ENCODE results near the gene DLEC1.
"Not testable (repeated sequence)": the region's sequence is repeated elsewhere in the genome, so short reads cannot be mapped to it uniquely, and the experiment has no call there.

DLEC1 gene

DNA sequence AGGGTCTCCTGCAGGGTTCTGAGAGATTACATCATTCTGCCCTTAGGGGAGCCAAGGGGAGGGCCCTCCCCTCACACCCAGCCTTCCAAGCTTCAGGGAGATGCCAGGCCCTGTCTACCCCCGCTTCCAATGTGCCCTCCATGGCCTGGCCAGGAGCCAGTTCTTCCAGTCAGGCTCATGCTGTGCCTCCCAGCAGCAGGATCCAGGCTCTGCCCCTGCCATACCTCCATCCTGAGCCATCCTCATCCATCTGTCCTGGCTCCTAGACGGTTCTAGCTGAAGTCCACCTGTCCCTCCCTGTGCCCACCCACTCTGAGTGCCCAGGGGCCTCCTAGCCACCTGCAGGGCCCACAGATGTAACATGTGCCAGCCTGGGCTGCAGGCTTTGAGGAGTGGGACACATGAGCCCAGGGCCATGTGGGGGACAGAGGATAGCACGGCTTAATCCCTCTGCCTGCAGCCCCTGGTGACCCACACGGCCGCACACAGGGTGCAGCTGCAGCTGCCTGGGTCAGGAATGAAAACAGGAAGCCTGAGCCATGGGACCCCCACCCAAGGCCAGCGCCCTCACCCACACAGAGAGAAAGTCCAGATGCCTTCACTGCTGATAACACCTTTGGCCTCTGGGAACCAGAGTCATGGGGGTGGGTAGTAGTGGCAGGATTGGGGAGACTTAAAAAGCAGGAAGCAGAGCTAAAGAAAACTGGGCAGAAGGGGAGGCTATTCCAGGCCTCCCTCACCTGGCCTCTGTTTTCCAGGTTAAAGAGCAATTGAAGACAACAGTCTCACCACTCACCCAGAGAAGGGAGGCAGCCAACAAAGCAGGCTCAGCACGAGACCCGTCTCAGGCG is 21.3 kb upstream of the DLEC1 start:
- no peak for DNase-seq (ENCODE audit: low read depth in 2 of 2)

- no peak for DNase-seq (ENCODE audit: low read depth in 2 of 2)
These were observed 20.4 kb upstream of the DLEC1 start for GRCh38 chr3:38018296-38019266.

- no peak for DNase-seq (ENCODE audit: low read depth in 2 of 2)
These were observed 19.2 kb upstream of the DLEC1 start for GRCh38 chr3:38019658-38020341.

- no peak for DNase-seq (ENCODE audit: low read depth in 2 of 2)
These were observed 18.7 kb upstream of the DLEC1 start for GRCh38 chr3:38020342-38020726.

DNA sequence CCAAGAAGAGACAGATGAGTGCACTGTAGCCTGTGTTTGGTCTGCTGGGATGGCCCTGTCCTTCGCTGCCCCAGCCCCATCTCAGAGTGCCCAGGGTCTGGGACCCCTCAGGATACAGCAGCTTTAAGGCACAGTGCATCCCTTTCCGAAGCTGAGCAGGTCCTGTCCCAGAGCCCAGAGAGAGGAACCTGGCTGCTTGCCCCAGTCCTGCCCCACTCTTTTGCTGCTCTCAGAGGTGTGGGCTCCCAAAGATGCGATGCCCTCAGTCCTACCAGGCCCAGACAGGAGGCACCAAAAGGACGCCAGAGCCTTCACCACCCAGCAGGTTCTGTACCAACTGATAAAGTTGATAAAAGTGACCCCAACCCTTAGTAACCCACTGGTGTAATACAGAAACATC is 17.8 kb upstream of the DLEC1 start:
- DNase-seq (ENCODE audit: low read depth in 2 of 2), result no peak

- no peak for DNase-seq (ENCODE audit: low read depth in 2 of 2)
These were observed 16.7 kb upstream of the DLEC1 start for GRCh38 chr3:38022301-38022700.

GRCh38 chr3:38022896-38023709 is 15.9 kb upstream of the DLEC1 start:
- DNase-seq (ENCODE audit: low read depth in 2 of 2), result no peak

DNA sequence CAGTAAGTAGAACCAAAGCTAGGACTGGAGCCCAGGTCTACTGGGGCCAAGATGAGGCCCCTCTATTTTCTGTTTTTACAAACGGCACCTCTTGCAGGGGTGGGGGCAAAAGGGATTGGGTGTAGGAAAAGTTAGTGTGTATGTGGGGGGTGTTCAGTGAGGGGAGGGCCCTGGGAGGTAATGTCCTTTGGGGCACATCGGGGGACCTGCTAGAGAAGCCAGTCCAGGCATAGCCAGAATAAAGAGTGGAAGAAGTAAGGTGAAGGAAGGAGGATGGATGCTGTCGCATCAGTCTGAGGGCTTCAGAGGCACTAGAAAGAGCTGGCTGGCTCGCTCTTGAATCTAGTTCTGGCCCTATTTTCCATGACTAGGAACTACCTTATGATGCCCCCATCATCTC is 12.2 kb upstream of the DLEC1 start:
- no peak for DNase-seq (ENCODE audit: low read depth in 2 of 2)

DNA sequence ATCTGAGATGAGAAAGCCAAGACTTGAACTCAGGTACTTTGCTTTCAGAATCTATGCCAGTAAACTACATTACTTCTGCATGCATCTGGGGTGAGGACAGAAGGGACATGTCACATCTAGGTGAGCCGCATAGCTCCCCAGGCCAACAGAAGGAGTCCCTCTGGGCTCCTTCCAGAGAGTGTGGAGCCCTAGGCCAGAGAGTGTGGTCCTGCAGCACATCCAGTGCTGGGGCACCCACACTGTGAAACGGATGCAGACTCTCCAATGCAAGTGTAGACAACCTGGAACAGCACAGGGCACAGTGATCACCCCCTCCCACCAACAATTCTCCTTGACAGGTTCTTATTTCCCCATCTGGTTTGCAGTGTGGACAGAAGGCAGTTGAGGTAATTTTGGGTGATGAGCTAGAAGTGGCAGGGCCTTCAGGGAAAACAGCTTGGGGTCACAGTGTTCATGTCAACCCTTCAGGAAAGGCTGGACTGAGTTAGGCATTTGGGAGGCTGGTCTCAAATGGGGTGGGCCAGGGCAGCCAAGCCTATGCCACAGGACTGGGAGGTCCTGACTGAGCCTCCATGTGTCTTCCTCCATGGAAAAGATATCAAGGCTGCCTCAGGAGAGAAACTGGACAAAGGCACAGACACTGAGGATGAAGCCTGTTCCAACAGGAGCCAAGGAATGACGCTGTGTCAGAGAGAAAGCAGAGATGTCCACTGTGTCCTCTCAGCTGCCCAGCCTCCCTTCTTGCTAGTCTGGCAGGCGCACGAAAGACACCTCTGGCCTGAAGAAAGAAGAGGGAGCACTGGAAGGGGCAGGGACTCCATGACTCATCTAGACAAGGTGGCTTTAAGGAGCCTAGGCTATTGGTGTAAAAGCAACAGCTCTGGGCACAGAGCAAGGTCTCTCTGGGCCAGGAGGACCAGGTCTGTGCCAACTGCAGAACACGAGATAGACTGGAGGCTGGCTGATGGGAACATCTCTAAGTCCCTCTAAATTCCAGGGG is 11.2 kb upstream of the DLEC1 start:
- DNase-seq (ENCODE audit: low read depth in 2 of 2), result no peak

DNA sequence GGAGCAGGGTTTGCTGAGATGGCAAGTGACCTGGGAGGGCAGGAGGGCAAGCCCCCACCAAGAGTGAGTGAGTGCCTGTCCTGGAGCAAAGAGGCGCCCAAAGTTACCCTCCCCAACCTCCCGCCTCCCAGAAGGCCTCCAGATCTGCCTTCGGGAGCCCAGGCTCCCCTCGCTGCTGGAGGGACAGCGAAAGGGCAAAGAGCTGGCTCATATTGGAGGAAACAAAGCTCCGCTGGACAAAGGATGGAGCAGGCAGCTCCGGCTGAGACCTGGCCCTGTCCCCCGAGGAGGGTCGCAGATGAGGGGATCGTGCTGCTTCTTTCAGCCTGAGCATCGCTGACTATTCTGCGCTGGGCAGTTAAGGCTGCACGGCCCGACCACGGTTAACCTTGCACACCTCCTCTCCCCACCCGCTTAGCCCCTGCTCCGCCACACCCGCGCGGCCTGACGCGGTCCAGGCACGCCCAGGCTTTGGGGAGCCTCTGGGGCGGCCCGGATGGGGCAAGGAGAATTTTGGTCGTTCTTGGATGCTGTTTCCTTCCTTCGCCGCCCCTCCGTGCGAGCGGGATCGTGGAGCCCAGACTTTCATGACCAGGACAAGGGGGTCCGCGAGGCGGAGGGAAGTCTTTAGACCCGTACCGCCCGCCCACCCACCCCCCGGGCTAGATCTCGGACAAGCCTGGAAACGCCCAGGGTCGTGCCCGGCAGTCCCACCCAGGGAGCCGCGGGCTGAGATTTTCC is 10.2 kb upstream of the DLEC1 start:
- DNase-seq (ENCODE audit: low read depth in 2 of 2), result no peak

DNA sequence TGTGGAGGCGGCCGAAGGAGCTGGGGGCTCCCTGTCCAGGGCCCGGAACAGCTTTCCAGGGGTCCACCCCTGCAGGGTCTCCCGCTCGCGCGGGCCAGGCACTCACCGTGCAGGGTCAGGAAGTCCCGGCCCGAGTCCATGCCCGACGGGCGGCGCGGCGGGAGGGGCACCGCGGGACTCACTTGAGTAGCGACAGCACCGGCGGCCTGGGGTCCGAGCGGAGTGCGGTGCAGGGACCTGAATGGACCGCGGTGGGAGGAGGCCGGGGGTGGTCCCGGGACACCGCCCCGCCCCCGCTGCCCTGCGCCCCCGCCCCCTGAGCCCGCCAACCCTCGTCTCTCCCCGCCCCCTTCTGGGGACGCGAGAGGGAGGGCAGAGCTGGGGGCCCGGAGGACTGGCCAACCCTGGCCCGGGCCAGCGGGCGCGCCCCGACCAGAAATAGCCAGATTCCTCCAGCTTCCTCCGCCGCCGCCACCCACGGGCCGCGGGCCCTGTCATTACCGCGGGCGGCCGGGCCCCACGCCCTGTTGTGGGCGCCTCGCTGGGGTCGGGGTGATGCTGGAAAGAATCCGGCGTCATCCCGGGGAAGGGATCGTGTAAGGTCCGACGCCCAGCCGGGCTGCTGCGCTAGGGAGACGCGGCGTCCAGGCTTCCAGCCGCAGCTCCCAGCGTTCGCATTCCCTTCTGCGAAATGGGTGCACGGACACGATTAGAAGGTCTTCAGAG is 9.4 kb upstream of the DLEC1 start, which contains the start of gene PLCD1:
TSS of gene PLCD1 (minus strand) at position 243 of the 726 bp plus-strand sequence. CDS start at position 140, 103 bp downstream.
- DNase-seq (ENCODE audit: low read depth in 2 of 2), result peak in 1 of 2 donors; percentile 14

- DNase-seq (ENCODE audit: low read depth in 2 of 2), result no peak
These were observed 8.6 kb upstream of the DLEC1 start for GRCh38 chr3:38030126-38031021.

DNA sequence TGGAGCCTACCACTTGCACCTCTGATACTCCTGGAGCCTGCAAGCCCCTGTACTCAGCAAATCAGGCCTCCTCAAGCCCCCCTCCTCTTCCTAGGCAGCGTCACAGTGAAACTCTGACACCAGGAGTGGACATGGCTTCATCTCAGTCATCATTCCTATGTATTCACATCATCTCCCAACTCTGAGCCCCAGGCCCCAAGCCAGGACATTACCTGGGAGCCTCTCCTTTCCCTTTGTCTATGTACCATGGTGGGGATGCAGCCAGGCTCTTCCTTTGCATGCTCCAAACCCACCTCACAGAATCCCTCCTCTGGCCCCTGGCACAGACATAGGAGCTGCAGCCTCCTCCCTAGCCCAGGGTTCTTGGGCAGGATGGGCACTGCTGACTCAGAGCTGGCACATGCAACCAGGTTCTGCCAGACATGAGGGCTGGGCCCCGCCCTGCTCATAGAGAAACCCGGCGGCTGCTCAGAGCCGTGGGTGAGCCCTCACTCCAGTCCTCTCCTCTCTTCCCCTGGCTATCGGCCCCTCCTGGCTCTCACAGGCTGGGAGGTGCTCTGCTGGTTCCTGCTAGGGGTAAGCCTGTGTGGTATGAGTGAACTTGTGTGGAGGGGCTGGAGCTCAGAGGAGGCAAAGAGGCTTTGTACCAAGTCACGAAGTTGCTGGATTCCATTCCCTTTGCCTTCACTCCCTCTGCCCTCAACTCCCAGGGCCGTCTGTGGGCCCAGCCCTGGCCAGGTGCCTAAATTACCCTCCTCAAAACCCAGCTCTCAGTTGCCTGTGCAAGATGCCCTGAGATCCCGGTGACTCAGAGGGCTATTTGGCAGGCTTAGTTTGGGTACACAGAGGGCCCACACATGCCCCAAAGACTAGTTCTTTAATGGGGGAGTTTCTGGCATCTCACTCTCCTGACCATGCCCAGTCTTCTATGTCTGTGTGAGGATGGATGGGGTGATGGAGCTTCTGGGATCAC is 7.7 kb upstream of the DLEC1 start:
- DNase-seq (ENCODE audit: low read depth in 2 of 2), result peak in 1 of 2 donors; percentile 29

DNA sequence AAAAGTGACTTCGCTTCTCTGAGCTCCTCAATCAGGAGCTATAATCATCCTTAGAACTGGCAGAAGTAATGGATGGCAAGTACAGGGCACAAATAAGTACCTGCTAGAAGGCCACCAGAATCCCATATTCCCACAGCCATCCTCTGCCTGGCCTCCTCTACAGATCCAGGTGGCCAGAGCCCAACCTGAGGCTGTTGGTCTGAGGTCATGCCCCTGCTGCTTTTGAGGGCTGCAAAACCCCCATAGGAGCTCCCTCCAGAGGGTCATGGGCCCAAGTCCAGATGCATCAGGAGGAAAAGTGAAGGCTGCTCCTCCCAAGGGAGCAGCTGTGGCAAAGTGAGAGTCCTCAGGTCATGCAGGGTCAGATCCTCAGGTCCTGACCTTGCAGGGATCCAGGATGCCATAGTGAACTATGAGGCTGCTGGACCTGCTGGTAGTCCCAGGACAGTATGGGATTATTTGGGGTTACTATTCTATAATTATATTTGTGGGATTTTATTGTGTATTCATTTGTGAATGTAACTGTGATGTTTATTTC is 6.6 kb upstream of the DLEC1 start:
- DNase-seq (ENCODE audit: low read depth in 2 of 2), result no peak

DNA sequence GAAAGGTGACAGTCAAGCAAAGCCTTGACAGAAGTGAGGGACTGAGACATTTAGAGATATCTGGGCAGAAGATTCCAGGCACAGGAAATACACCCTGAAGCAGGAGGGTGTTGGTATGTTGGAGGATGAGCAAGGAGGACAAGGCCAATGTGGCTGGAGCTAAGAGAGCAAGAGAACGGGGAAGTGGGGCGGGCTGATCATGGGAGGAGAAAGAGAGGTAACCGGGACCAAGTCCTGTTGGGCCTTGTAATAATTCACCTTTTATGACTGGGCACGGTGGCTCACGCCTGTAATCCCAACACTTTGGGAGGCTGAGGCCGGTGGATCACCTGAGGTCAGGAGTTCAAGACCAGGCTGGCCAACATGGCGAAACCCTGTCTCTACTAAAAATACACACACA is 5.4 kb upstream of the DLEC1 start:
- DNase-seq (ENCODE audit: low read depth in 2 of 2), result not testable (repeated sequence)

DNA sequence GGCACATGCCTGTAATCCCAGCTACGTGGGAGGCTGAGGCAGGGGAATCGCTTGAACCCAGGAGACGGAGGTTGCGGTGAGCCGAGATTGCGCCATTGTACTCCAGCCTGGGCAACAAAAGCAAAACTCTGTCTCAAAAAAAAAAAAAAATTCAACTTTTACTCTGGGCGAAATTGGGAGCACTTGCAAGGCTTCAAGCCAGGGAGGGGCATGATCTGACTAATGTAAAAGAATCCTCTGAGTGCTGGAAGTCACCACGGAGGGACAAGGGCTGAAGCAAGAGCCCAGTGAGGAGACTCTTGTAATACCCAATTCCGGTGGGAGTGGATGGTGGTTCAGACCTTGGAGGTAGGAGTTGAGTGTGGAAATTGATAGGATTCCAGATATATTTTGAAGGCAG is 4.7 kb upstream of the DLEC1 start:
- not testable (repeated sequence) for DNase-seq (ENCODE audit: low read depth in 2 of 2)

All from stimulated activated CD4-positive, alpha-beta T cell treated with anti-CD3 and anti-CD28 coated beads, Interleukin-15, amount 100 ng/mL, for 48 hours (primary cell).